HepG2 (cell line): ENCODE measurements around the gene TTN. TPM values are rescaled to one million over a fixed set of nuclear protein-coding genes. Genes with fewer than 3 reads are reported as not detected.
A peak's percentile ranks its signal among the peaks of the same experiment; 100 is the strongest.

Experiments
- AHR ChIP-seq: IDR thresholded peaks from 2 replicates; pipeline ENCODE4 v1.6.1; 2018; ENCODE audit warnings: missing genetic modification reagents, missing compliant biosample characterization
- ATF7 ChIP-seq, 2 experiments: fragments of 450-650 bp in 1 of 2; sonication (generic) in 1 of 2; formaldehyde crosslinking in 1 of 2; IDR thresholded peaks; 2 replicates each; pipeline versions ENCODE4 v1.4.0 to v1.6.1; 2016 to 2020; ENCODE audit warnings: antibody characterized with exemption in 1 of 2, mild to moderate bottlenecking in 1 of 2, missing genetic modification reagents in 1 of 2
- CENPBD1 ChIP-seq: sonication (generic); formaldehyde crosslinking; IDR thresholded peaks from 2 replicates; pipeline ENCODE4 v1.8.0; 2022; ENCODE audit warnings: missing genetic modification reagents, low read depth, mild to moderate bottlenecking, borderline replicate concordance
- DNMT3B ChIP-seq: conservative IDR thresholded peaks from 2 replicates; pipeline ENCODE4 v1.6.1; 2016; ENCODE audit warnings: missing biosample characterization, control low read depth
- DPF2 ChIP-seq: sonication (generic); formaldehyde crosslinking; IDR thresholded peaks from 2 replicates; pipeline ENCODE4 v1.4.0; 2020; ENCODE audit warnings: mild to moderate bottlenecking, low read depth, missing genetic modification reagents, borderline replicate concordance
- EED ChIP-seq: sonication (generic); formaldehyde crosslinking; IDR thresholded peaks from 2 replicates; pipeline ENCODE4 v1.5.0; 2020; ENCODE audit warnings: mild to moderate bottlenecking, missing genetic modification reagents
- GPBP1L1 ChIP-seq: sonication (generic); formaldehyde crosslinking; IDR thresholded peaks from 2 replicates; pipeline ENCODE4 v1.5.0; 2020; ENCODE audit warnings: mild to moderate bottlenecking, missing genetic modification reagents
- HNRNPL ChIP-seq: fragments of 200-400 bp; formaldehyde crosslinking; IDR thresholded peaks from 2 replicates; pipeline ENCODE4 v1.6.1; 2017; ENCODE audit warnings: mild to moderate bottlenecking, low read depth, low read length
- LBX2 ChIP-seq: sonication (generic); formaldehyde crosslinking; IDR thresholded peaks from 2 replicates; pipeline ENCODE4 v1.5.0; 2020; ENCODE audit warnings: missing genetic modification reagents, mild to moderate bottlenecking, borderline replicate concordance
- PITX1 ChIP-seq: sonication (generic); formaldehyde crosslinking; IDR thresholded peaks from 2 replicates; pipeline ENCODE4 v1.5.1; 2020; ENCODE audit warnings: mild to moderate bottlenecking, missing genetic modification reagents
- RBAK ChIP-seq: sonication (generic); formaldehyde crosslinking; IDR thresholded peaks from 2 replicates; pipeline ENCODE4 v1.5.1; 2020; ENCODE audit warnings: mild to moderate bottlenecking, missing genetic modification reagents
- ZBTB3 ChIP-seq: sonication (generic); formaldehyde crosslinking; IDR thresholded peaks from 2 replicates; pipeline ENCODE4 v1.4.0; 2020; ENCODE audit warnings: low read depth, mild to moderate bottlenecking, moderate library complexity, missing genetic modification reagents, borderline replicate concordance
- ZBTB42 ChIP-seq: sonication (generic); formaldehyde crosslinking; IDR thresholded peaks from 2 replicates; pipeline ENCODE4 v1.5.0; 2020; ENCODE audit warnings: mild to moderate bottlenecking, missing genetic modification reagents
- ZMYM4 ChIP-seq: sonication (generic); formaldehyde crosslinking; IDR thresholded peaks from 2 replicates; pipeline ENCODE4 v1.8.1; 2023; ENCODE audit warnings: mild to moderate bottlenecking, missing genetic modification reagents
- ZNF263 ChIP-seq: sonication (generic); formaldehyde crosslinking; IDR thresholded peaks from 2 replicates; pipeline ENCODE4 v1.4.0; 2020; ENCODE audit warnings: missing genetic modification reagents
- ZNF33A ChIP-seq: sonication (generic); formaldehyde crosslinking; IDR thresholded peaks from 2 replicates; pipeline ENCODE4 v1.5.1; 2020; ENCODE audit warnings: missing genetic modification reagents, mild to moderate bottlenecking, moderate library complexity, borderline replicate concordance
- ZNF547 ChIP-seq: sonication (generic); formaldehyde crosslinking; IDR thresholded peaks from 2 replicates; pipeline ENCODE4 v1.5.1; 2020; ENCODE audit warnings: mild to moderate bottlenecking, missing genetic modification reagents
- ZNF589 ChIP-seq: sonication (generic); formaldehyde crosslinking; conservative IDR thresholded peaks from 2 replicates; pipeline ENCODE4 v1.8.0; 2022; ENCODE audit warnings: mild to moderate bottlenecking, moderate library complexity, missing genetic modification reagents
- ZNF609 ChIP-seq: sonication (generic); formaldehyde crosslinking; IDR thresholded peaks from 2 replicates; pipeline ENCODE4 v1.4.0; 2020; ENCODE audit warnings: mild to moderate bottlenecking, missing genetic modification reagents, borderline replicate concordance
- ZNF615 ChIP-seq: sonication (generic); formaldehyde crosslinking; IDR thresholded peaks from 2 replicates; pipeline ENCODE4 v1.5.0; 2020; ENCODE audit warnings: mild to moderate bottlenecking, missing genetic modification reagents, borderline replicate concordance
- polyA plus RNA-seq, 8 experiments: library from polyadenylated mRNA; depleted of rRNA in 3 of 8; stranded (reverse) in 7 of 8; unstranded in 1 of 8; fragments of >200 nt; fragmentation: Illumina TruSeq in 4 of 8; extraction: Trizol in 4 of 8; gene quantifications; 2 replicates each; pipeline versions ENCODE4 v1.2.1 to v1.2.3, GENCODE V29; 2011 to 2016; ENCODE audit warnings: low read depth in 4 of 8, missing spikeins in 1 of 8, mixed read lengths in 1 of 8; ENCODE audit not compliant: insufficient read depth in 1 of 8
- total RNA-seq, 5 experiments: library from RNA; depleted of rRNA; stranded (reverse); fragments of >200 nt; fragmentation: Illumina TruSeq; extraction: Trizol; gene quantifications; 2 replicates each; pipeline ENCODE4 v1.2.3, GENCODE V29; 2016; ENCODE audit warnings: low read depth in 1 of 5

Gene TTN
- total and polyA plus RNA-seq, 2 of the 13 experiments (the other 11 are each of a cell fraction or from before 2014, with no cell fraction given) = under 0.01 TPM

- TF ChIP-seq GPBP1L1 = no peak
- TF ChIP-seq ZMYM4 = peak; percentile 86
- TF ChIP-seq DNMT3B (CRISPR knock-in tag) = peak; percentile 19; the same call in 1 of the 2 replicates
- peak; percentile 71; the same call in 1 of the 2 replicates for TF ChIP-seq ZBTB42 (CRISPR knock-in tag)
- TF ChIP-seq RBAK (CRISPR knock-in tag) = no peak
- peak; percentile 61 for TF ChIP-seq ZNF263 (CRISPR knock-in tag)
- peak; percentile 11; the same call in 1 of the 2 replicates for TF ChIP-seq ZNF609 (CRISPR knock-in tag)
- TF ChIP-seq ZNF547 (CRISPR knock-in tag) = peak; percentile 92
- no peak for TF ChIP-seq ZNF589 (CRISPR knock-in tag)
- no peak for TF ChIP-seq ZNF615 (CRISPR knock-in tag)
- peak; percentile 50; the same call in 1 of the 2 replicates for TF ChIP-seq PITX1 (CRISPR knock-in tag)
- peak; percentile 67; the same call in 1 of the 2 replicates for TF ChIP-seq ZBTB3 (CRISPR knock-in tag)
- no peak for TF ChIP-seq ATF7 (IDR thresholded peaks at IDR 0.05)
- peak; percentile 60; the same call in 1 of the 2 replicates for TF ChIP-seq ATF7 (CRISPR knock-in tag; IDR thresholded peaks at IDR 0.05)
- TF ChIP-seq ZNF33A = no peak; the same call in 1 of the 2 replicates
- no peak for TF ChIP-seq EED (CRISPR knock-in tag)
- no peak; the same call in 1 of the 2 replicates for TF ChIP-seq AHR (CRISPR knock-in tag)
- no peak for TF ChIP-seq CENPBD1
- TF ChIP-seq LBX2 (CRISPR knock-in tag) = 0 out of 2 replicates have a peak, but pooled peaks have one; percentile 33
- no peak for TF ChIP-seq HNRNPL
- 0 out of 2 replicates have a peak, but pooled peaks have one; percentile 25 for TF ChIP-seq DPF2 (CRISPR knock-in tag)
Measured at GRCh38 chr2:178478439-178479274, 328.6 kb downstream of the TTN start, which contains the start of gene FKBP7 (continued).
